Measurements from ENCODE around the gene HMGB2.

The HMGB2 gene

DNA sequence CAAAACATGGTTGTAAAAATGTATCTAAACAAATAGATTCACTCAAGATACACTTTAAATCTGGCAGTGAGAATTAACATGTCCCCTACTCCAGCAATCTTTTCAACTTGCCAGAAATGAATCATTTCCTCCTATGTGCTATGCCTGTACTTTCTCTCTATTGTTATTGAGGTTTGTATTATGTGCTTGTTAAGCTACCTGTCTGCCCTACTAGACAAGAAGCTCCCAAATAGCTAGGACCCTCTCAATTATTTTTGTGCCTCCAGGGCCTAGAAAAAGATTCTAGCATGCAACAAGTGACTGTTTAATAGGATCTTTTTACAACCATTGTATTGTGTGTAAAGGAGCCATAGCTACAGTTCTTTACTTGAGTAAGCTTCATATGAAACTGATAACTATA, 33.1 kb upstream of the HMGB2 start:
- Histone ChIP-seq H3K27me3 (ENCODE audit: low read depth, low read length) (no peaks in the 10 kb centered on the region), H3K36me3 (ENCODE audit: control insufficient read depth in 1 of 2, insufficient read depth in 2 of 2, low read length in 2 of 2) (no peaks in the 10 kb centered on the region), H3K9me3 (ENCODE audit: control insufficient read depth in 1 of 2, low read length in 2 of 2) (no peaks in the 10 kb centered on the region), H3K4me3 (ENCODE audit: low read depth in 1 of 2, low read length in 2 of 2) (peak overlapping the region in 1 of 2 donors; percentile 40), H3K4me1 (ENCODE audit: control insufficient read depth in 1 of 2, insufficient read depth in 2 of 2, low read length in 2 of 2) (peaks cover 6 to 17% of the 10 kb centered on the region in 2 donors), H3K27ac (ENCODE audit: low read length) (no peak overlapping the region)

DNA sequence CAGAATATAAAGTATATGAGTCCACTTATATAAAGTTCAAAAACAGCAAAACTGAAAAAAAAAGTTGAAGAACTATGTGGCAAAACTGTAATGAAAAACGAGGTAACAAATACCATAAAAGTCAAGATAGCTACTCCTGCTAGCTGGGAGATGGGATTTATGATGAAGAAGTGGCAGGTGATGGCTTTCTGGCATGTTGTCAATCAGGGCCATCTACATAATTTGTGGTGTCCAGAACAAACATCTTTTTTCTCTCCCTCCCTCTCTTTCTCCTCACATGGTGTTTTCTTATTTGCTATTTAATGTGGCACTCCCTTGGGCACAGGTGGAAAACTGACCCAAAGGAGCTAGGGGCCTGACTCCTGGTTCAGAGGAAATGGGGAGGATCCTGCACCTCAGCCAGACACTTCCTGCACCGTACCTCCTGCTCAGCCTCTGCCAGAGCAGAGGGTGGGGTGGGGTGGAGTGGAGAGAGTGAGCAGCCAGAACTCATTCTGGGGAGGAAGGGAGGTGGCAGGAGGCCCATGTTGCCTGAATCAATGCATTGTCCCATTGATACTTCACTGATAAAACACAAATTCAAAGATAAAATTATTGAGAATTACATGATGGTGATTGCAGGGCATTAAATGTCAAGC, 31.3 kb upstream of the HMGB2 start:
- Histone ChIP-seq H3K9me3 (ENCODE audit: control insufficient read depth in 1 of 2, low read length in 2 of 2) (no peaks in the 10 kb centered on the region), H3K36me3 (ENCODE audit: control insufficient read depth in 1 of 2, insufficient read depth in 2 of 2, low read length in 2 of 2) (no peaks in the 10 kb centered on the region), H3K27ac (ENCODE audit: low read length) (no peak overlapping the region), H3K4me1 (ENCODE audit: control insufficient read depth in 1 of 2, insufficient read depth in 2 of 2, low read length in 2 of 2) (peaks cover 6 to 17% of the 10 kb centered on the region in 2 donors), H3K4me3 (ENCODE audit: low read depth in 1 of 2, low read length in 2 of 2) (no peak overlapping the region), H3K27me3 (ENCODE audit: low read depth, low read length) (no peaks in the 10 kb centered on the region)

DNA sequence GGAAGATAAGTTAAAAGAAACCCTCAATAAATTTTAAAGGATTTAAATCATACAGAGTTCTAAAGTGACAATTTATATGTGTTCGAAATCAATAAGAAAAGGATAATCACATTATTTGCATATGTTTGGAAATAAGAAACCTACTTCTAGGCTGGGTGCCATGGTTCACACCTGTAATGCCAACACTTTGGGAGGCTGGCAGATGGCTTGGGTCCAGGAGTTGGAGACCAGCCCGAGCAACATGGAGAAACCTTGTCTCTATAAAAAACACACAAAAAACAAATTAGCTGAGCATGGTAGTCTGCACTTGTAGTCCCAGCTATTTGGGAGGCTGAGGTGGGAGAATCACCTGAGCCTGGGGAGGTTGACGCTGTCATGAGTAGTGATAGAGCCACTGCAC, 28.5 kb upstream of the HMGB2 start:
- Histone ChIP-seq H3K27ac (ENCODE audit: low read length) (no peak overlapping the region), H3K36me3 (ENCODE audit: control insufficient read depth in 1 of 2, insufficient read depth in 2 of 2, low read length in 2 of 2) (no peaks in the 10 kb centered on the region), H3K9me3 (ENCODE audit: control insufficient read depth in 1 of 2, low read length in 2 of 2) (no peaks in the 10 kb centered on the region), H3K4me1 (ENCODE audit: control insufficient read depth in 1 of 2, insufficient read depth in 2 of 2, low read length in 2 of 2) (peaks cover 1 to 9% of the 10 kb centered on the region in 2 donors), H3K4me3 (ENCODE audit: low read depth in 1 of 2, low read length in 2 of 2) (no peak overlapping the region), H3K27me3 (ENCODE audit: low read depth, low read length) (no peaks in the 10 kb centered on the region)

- no peaks in the 10 kb centered on the region for H3K9me3 ChIP-seq (ENCODE audit: control insufficient read depth in 1 of 2, low read length in 2 of 2)
- H3K4me3 ChIP-seq (ENCODE audit: low read depth in 1 of 2, low read length in 2 of 2): no peak overlapping the region
- H3K27me3 ChIP-seq (ENCODE audit: low read depth, low read length): no peaks in the 10 kb centered on the region
- no peaks in the 10 kb centered on the region for H3K4me1 ChIP-seq (ENCODE audit: control insufficient read depth in 1 of 2, insufficient read depth in 2 of 2, low read length in 2 of 2)
- H3K27ac ChIP-seq (ENCODE audit: low read length): no peak overlapping the region
- no peaks in the 10 kb centered on the region for H3K36me3 ChIP-seq (ENCODE audit: control insufficient read depth in 1 of 2, insufficient read depth in 2 of 2, low read length in 2 of 2)
Observed at GRCh38 chr4:173360587-173361221, 26.5 kb upstream of the HMGB2 start.

GRCh38 chr4:173357939-173358338, 23.8 kb upstream of the HMGB2 start:
- Histone ChIP-seq H3K4me1 (ENCODE audit: control insufficient read depth in 1 of 2, insufficient read depth in 2 of 2, low read length in 2 of 2) (no peaks in the 10 kb centered on the region), H3K4me3 (ENCODE audit: low read depth in 1 of 2, low read length in 2 of 2) (no peak overlapping the region), H3K27me3 (ENCODE audit: low read depth, low read length) (no peaks in the 10 kb centered on the region), H3K36me3 (ENCODE audit: control insufficient read depth in 1 of 2, insufficient read depth in 2 of 2, low read length in 2 of 2) (no peaks in the 10 kb centered on the region), H3K9me3 (ENCODE audit: control insufficient read depth in 1 of 2, low read length in 2 of 2) (no peaks in the 10 kb centered on the region), H3K27ac (ENCODE audit: low read length) (no peak overlapping the region)

DNA sequence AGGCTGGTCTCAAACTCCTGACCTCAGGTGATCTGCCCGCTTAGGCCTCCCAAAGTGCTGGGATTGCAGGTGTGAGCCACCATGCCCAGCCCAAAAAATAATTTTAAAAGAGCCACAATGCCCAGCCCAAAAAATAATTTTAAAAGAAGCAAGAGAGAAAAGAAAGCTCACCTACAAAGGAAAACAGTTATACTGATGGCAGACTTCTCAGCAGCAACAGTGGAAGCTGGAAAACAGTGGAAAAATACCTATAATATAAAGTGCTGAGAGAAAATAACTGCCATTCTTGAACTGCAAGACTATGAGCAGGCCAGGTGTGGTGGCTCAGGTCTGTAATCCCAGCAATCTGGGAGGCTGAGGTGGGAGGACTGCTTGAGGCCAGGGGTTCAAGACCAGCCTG, 13.3 kb upstream of the HMGB2 start:
- Histone ChIP-seq H3K4me1 (ENCODE audit: control insufficient read depth in 1 of 2, insufficient read depth in 2 of 2, low read length in 2 of 2) (no peaks in the 10 kb centered on the region), H3K27me3 (ENCODE audit: low read depth, low read length) (no peaks in the 10 kb centered on the region), H3K9me3 (ENCODE audit: control insufficient read depth in 1 of 2, low read length in 2 of 2) (no peaks in the 10 kb centered on the region), H3K27ac (ENCODE audit: low read length) (no peak overlapping the region), H3K4me3 (ENCODE audit: low read depth in 1 of 2, low read length in 2 of 2) (no peak overlapping the region), H3K36me3 (ENCODE audit: control insufficient read depth in 1 of 2, insufficient read depth in 2 of 2, low read length in 2 of 2) (no peaks in the 10 kb centered on the region)

GRCh38 chr4:173346074-173346473, 11.9 kb upstream of the HMGB2 start:
- H3K9me3 ChIP-seq (ENCODE audit: control insufficient read depth in 1 of 2, low read length in 2 of 2): no peaks in the 10 kb centered on the region
- H3K27me3 ChIP-seq (ENCODE audit: low read depth, low read length): no peaks in the 10 kb centered on the region
- H3K27ac ChIP-seq (ENCODE audit: low read length): no peak overlapping the region
- H3K36me3 ChIP-seq (ENCODE audit: control insufficient read depth in 1 of 2, insufficient read depth in 2 of 2, low read length in 2 of 2): no peaks in the 10 kb centered on the region
- H3K4me3 ChIP-seq (ENCODE audit: low read depth in 1 of 2, low read length in 2 of 2): no peak overlapping the region
- H3K4me1 ChIP-seq (ENCODE audit: control insufficient read depth in 1 of 2, insufficient read depth in 2 of 2, low read length in 2 of 2): no peaks in the 10 kb centered on the region

- H3K36me3 ChIP-seq (ENCODE audit: control insufficient read depth in 1 of 2, insufficient read depth in 2 of 2, low read length in 2 of 2): no peaks in the 10 kb centered on the region
- H3K27ac ChIP-seq (ENCODE audit: low read length): no peak overlapping the region
- no peaks in the 10 kb centered on the region for H3K4me1 ChIP-seq (ENCODE audit: control insufficient read depth in 1 of 2, insufficient read depth in 2 of 2, low read length in 2 of 2)
- H3K27me3 ChIP-seq (ENCODE audit: low read depth, low read length): no peaks in the 10 kb centered on the region
- H3K4me3 ChIP-seq (ENCODE audit: low read depth in 1 of 2, low read length in 2 of 2): no peak overlapping the region
- H3K9me3 ChIP-seq (ENCODE audit: control insufficient read depth in 1 of 2, low read length in 2 of 2): no peaks in the 10 kb centered on the region
Observed at GRCh38 chr4:173345648-173346047, 11.5 kb upstream of the HMGB2 start.

DNA sequence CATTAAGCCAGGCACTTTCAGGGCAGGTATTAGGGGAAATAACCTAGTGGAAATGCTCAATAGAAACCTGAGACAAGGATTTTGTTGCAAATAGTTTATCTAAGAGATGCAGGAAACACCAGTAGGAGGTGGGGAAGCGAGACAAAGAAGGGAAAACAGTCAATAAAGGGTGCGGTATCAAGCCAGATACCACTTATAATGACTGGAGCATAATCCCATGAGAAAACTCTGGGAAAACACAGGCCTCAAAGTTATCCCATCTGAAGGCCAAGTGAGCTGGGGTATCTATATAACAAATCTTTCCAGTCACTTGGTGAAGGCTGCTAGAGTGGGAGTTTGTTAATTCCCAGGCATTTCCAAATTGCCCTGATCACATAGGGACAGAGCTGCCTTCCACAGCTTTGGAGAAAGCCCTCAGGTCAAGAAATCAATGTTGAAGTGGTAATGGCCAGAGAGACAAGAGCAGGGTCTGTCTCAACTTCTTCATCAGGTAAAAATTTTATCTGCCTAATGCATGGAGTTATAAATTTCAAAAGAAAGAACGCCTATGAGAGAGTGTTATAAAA, 9.8 kb upstream of the HMGB2 start:
- Histone ChIP-seq H3K36me3 (ENCODE audit: control insufficient read depth in 1 of 2, insufficient read depth in 2 of 2, low read length in 2 of 2) (no peaks in the 10 kb centered on the region), H3K27ac (ENCODE audit: low read length) (no peak overlapping the region), H3K4me1 (ENCODE audit: control insufficient read depth in 1 of 2, insufficient read depth in 2 of 2, low read length in 2 of 2) (no peaks in the 10 kb centered on the region), H3K4me3 (ENCODE audit: low read depth in 1 of 2, low read length in 2 of 2) (no peak overlapping the region), H3K27me3 (ENCODE audit: low read depth, low read length) (no peaks in the 10 kb centered on the region), H3K9me3 (ENCODE audit: control insufficient read depth in 1 of 2, low read length in 2 of 2) (no peaks in the 10 kb centered on the region)

GRCh38 chr4:173337463-173337862, 3.3 kb upstream of the HMGB2 start:
- H3K27me3 ChIP-seq (ENCODE audit: low read depth, low read length): no peaks in the 10 kb centered on the region
- no peak overlapping the region for H3K4me3 ChIP-seq (ENCODE audit: low read depth in 1 of 2, low read length in 2 of 2)
- no peaks in the 10 kb centered on the region for H3K9me3 ChIP-seq (ENCODE audit: control insufficient read depth in 1 of 2, low read length in 2 of 2)
- peaks cover 0 to 3% of the 10 kb centered on the region in 2 donors for H3K36me3 ChIP-seq (ENCODE audit: control insufficient read depth in 1 of 2, insufficient read depth in 2 of 2, low read length in 2 of 2)
- H3K4me1 ChIP-seq (ENCODE audit: control insufficient read depth in 1 of 2, insufficient read depth in 2 of 2, low read length in 2 of 2): peaks cover 10 to 13% of the 10 kb centered on the region in 2 donors
- H3K27ac ChIP-seq (ENCODE audit: low read length): no peak overlapping the region

DNA sequence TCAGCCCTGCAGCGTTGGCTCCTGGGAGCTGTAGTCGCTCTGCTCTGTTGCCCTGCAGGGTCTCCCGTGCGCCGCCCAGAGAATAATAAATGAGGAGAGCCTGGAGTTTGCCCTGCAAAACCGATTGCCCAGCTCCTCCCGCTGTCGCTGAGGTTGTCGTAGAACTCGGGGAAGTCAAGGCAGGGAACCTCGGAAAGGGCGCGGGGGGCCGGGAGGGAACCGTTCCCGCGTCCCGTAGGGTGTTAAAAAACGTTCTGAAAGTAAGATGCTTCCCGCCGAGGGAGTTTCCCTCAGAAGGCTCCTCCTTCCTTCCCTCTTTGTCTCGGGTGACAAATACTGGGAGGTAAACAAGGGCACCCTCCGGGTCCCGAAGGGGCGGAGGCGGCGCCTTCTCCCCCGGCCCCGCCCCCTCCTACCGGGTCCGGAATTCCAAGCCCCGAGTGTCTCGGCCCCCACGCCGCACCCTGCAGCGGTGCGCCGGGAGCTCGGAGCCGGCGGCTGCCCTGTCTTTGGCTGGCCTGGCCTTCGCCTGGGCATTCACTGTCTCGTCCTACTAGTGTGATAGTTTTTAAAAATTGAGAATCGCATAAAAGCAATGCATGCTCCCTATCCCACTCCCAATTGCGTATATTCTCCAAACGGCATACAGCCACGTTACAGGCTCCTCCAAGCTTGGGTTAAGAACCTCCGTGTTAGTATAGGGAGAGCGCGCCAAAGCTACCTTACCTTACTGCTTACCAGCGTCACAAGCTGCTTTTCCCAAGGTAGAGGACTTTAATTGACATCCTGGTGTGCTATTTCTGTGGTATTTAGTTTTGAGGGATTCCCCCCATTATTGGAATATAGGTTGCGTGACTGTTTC, 964 bp upstream of the HMGB2 start:
- no peaks in the 10 kb centered on the region for H3K27me3 ChIP-seq (ENCODE audit: low read depth, low read length)
- peak overlapping the region; percentile 93 to 99 for H3K4me3 ChIP-seq (ENCODE audit: low read depth in 1 of 2, low read length in 2 of 2)
- H3K36me3 ChIP-seq (ENCODE audit: control insufficient read depth in 1 of 2, insufficient read depth in 2 of 2, low read length in 2 of 2): peaks cover 6 to 11% of the 10 kb centered on the region in 2 donors
- peaks cover 10 to 21% of the 10 kb centered on the region in 2 donors for H3K4me1 ChIP-seq (ENCODE audit: control insufficient read depth in 1 of 2, insufficient read depth in 2 of 2, low read length in 2 of 2)
- H3K9me3 ChIP-seq (ENCODE audit: control insufficient read depth in 1 of 2, low read length in 2 of 2): no peaks in the 10 kb centered on the region
- peak overlapping the region; percentile 70 for H3K27ac ChIP-seq (ENCODE audit: low read length)
